Effector memory CD8-positive, alpha-beta T cell (primary cell): ENCODE results near the gene GRIK3.

Experiments used
- ATAC-seq: fragments of 150-1000 bp; cut with Tn5 transposase; replicated peaks from 2 replicates; pipeline ENCODE4 v1.10.0; 2021; ENCODE audit warnings: mild to moderate bottlenecking, moderate library complexity
- DNase-seq, 3 experiments: peaks; one replicate each; pipeline ENCODE4 v3.0.0; 2021
- H3K27ac Mint-ChIP-seq, 2 donors: one replicate each; pipeline ENCODE4 v1.8.0; 2022; ENCODE audit warnings: mild to moderate bottlenecking in 2 of 2, mixed read lengths in 2 of 2, moderate library complexity in 2 of 2
- H3K27me3 Mint-ChIP-seq, 2 donors: one replicate each; pipeline ENCODE4 v1.8.0; 2022; ENCODE audit warnings: mixed read lengths in 2 of 2
- H3K36me3 Mint-ChIP-seq: one replicate; pipeline ENCODE4 v1.8.0; 2022; ENCODE audit warnings: mild to moderate bottlenecking, moderate library complexity, mixed read lengths; ENCODE audit not compliant: insufficient read depth
- H3K4me1 Mint-ChIP-seq, 2 donors: one replicate each; pipeline ENCODE4 v1.8.0; 2022; ENCODE audit warnings: low read depth in 2 of 2, mixed read lengths in 2 of 2
- H3K4me3 Mint-ChIP-seq, 2 donors: one replicate each; pipeline ENCODE4 v1.8.0; 2022; ENCODE audit warnings: mild to moderate bottlenecking in 2 of 2, mixed read lengths in 2 of 2, moderate library complexity in 2 of 2
- H3K9me3 Mint-ChIP-seq, 2 donors: one replicate each; pipeline ENCODE4 v1.8.0; 2022; ENCODE audit warnings: mixed read lengths in 2 of 2

The GRIK3 gene

DNA sequence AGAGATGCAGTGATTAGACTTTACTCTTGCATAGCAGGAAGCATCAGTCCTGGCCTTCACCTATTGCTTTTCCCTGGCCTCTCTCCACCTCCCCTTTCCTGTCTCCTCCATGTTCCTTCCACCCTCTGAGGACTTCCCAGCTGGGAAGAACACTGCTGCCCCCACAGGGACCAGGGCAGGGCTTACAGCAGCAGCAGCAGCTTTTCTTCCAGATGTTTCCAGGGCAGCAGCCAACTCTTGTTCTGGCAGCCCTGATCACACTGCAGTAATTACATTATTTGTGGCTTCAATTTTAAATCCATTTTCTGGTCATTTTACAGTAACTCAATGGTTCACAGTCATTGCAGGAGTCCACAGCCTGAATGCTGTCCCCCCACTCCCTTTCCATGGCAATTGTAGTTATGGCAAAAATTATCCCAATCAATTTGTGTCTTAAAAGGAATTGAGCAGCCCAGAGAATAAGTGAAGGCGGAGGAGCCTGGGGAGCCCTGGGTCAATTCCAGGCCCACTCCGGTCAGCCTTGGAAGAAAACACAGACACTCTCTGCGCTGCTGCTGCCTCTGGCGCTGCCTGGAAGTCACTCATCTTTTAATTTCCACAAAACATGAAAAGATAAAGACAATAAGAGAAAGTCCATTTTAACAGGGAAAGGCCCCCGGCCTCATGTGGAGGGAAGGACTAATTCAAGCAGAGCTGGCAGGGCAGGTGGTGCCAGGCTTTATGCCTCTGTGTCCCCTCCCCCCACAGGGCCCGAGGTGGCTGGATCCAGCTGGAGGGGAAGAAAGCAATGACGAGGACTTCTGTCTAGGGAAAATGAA is 148.6 kb downstream of the GRIK3 start:
- H3K36me3 Mint-ChIP-seq = peaks cover 2% of the 10 kb centered on the region
- H3K4me3 Mint-ChIP-seq = no peak overlapping the region
- no peaks in the 10 kb centered on the region for H3K4me1 Mint-ChIP-seq
- ATAC-seq (no peak), DNase-seq (no peak)
- H3K9me3 Mint-ChIP-seq = no peaks in the 10 kb centered on the region
- no peak overlapping the region for H3K27ac Mint-ChIP-seq
- H3K27me3 Mint-ChIP-seq = peaks cover 33 to 44% of the 10 kb centered on the region in 2 donors

DNA sequence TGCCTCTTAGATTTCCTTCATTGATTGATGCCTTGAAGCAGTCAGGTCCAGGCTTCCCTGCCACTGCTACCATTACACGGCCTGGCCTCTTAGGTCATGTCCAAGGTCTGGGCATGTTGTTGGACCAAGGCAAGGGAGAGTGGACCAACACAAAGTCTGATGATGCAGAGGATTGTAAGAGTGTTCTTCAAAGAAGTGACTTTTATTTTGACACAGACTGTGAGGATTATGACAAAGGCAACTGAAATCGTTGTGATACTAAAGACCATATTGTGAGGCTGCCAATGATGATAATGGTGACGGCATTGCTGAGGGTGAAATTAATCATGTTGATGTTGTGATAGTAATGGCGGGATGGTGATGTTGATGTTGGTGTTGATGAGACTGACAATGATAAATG is 149.5 kb downstream of the GRIK3 start:
- Mint-ChIP-seq H3K4me1 (no peaks in the 10 kb centered on the region), H3K27me3 (peaks cover 37 to 43% of the 10 kb centered on the region in 2 donors), H3K27ac (no peak overlapping the region), H3K4me3 (no peak overlapping the region), H3K9me3 (no peaks in the 10 kb centered on the region), H3K36me3 (peaks cover 2% of the 10 kb centered on the region)
- DNase-seq (no peak), ATAC-seq (no peak)

DNA sequence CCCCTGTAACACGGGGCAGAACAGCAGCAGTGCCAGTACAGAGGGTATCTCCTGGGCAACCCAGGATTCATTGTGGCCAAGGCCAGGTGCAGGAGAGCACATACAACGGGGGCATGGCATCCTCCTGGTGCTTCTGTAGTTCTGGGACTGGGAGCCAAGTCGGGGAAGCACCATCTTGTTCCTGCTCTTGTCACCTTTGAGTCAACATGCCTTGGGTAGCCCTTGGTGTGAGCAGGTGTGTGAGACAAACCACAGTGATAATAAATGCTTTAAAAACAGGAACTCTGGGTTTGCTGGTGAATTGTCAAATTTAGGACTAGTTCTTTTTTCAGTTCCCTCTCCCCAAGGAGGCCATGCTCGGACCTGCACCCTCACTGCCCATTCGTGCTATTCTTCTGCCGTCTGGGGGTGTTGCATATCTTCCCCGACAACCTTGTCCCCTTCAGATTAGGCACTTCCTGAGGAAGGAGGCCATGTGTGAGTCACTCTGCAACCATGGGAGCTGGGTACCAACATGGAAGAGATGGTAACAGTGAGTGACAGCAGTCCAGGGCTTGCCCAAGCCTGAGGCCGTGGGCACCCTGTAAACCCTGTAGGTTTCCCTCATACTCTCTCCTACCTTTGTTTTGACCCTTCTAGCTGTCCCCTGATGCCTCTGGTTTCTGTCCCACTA is 150.2 kb downstream of the GRIK3 start:
- no peaks in the 10 kb centered on the region for H3K9me3 Mint-ChIP-seq
- no peak overlapping the region for H3K27ac Mint-ChIP-seq
- no peaks in the 10 kb centered on the region for H3K4me1 Mint-ChIP-seq
- DNase-seq = no peak
- no peak overlapping the region for H3K4me3 Mint-ChIP-seq
- no peak for ATAC-seq
- peaks cover 2% of the 10 kb centered on the region for H3K36me3 Mint-ChIP-seq
- H3K27me3 Mint-ChIP-seq = peaks cover 37 to 43% of the 10 kb centered on the region in 2 donors

DNA sequence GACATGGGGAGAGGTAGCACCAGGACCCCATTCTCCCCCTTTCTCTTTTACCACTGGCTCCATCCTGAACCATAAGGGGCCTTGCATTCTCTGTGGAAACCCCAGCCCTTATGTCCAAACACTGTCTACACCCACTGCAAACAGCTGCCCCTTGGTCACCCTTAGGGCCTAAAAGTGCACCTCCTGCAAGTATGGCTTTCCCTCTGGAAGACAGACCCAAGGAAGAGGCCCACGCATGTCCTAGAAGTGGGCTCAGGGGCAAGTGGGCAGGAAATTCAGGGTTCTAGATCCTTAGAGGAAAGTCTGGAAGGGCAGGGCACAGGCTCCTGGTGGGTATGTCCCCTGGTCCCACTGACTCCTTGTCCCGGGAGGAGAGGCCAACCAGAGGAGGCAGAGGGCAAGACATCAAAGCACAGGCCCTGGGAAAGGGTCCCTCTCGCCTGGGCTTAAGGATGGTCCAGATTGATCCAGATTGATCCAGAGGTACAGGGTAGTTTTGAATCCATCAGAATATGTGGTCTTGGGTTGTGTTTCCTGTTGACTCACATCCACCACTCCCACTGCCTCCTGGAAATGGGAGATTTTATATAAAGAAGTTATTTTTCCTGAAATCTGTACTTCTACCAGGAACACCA is 150.9 kb downstream of the GRIK3 start:
- DNase-seq (no peak), ATAC-seq (no peak)
- Mint-ChIP-seq H3K4me3 (no peak overlapping the region), H3K27ac (no peak overlapping the region), H3K36me3 (peaks cover 2% of the 10 kb centered on the region), H3K9me3 (no peaks in the 10 kb centered on the region), H3K4me1 (no peaks in the 10 kb centered on the region), H3K27me3 (peaks cover 37 to 42% of the 10 kb centered on the region in 2 donors)

DNA sequence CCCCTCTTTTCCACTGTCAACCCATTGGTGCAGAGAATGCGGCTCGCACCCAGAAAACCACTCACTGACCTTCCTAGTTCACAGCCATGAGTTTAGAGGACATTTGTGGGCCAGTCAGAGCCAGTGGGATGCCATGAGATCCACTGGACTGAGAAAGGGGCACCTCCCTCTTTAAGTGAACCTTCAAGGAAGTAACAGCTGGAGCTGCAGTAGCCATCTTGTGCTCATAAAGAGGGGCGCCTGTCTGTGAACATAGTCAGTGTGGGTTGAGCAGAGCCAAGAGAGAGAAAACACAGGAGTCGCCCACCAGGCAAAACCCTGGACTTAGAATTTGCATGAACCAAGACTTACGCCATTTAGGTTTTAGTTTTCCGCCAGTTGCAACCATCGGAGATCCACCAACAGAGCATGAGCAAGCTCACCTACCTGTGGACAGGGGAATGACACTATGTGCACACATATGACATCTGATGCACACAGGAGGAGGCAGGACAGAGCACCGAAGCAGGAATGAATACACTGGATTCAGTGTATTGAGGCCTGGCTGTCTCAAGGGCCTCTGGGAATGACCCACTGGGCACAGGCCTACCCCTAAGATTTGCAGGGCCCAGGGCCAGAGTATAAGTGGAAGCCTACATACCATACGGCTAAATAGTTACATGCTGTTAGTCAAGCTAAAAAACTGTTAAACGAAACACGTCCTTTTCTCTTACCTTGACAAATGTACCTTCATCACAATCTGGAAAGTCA is 151.6 kb downstream of the GRIK3 start:
- Mint-ChIP-seq H3K4me3 (no peak overlapping the region), H3K4me1 (no peaks in the 10 kb centered on the region), H3K27me3 (peaks cover 37 to 43% of the 10 kb centered on the region in 2 donors), H3K27ac (no peak overlapping the region), H3K9me3 (no peaks in the 10 kb centered on the region), H3K36me3 (no peaks in the 10 kb centered on the region)
- DNase-seq (no peak), ATAC-seq (no peak)

DNA sequence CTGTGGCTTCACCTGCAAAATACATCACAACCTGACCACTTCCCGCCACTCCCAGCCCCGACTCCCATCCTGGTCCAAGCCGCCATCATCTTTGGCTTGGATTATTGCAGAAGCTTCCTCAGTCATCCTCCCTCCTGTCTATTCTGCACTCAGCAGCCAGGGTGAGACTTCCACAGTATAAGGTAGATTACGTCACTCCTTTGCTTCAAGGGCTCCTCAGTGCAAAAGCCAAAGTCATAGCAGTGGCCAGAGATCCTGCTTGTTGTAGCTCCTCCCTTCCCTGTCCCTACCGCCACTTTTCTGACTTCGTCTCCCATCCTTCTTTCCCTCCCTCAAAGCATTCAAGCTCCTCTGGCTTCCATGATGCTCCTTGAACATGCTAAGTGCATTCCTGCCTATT is 152.8 kb downstream of the GRIK3 start:
- Mint-ChIP-seq H3K4me1 (no peaks in the 10 kb centered on the region), H3K36me3 (no peaks in the 10 kb centered on the region), H3K27me3 (peaks cover 44 to 54% of the 10 kb centered on the region in 2 donors), H3K9me3 (no peaks in the 10 kb centered on the region), H3K4me3 (no peak overlapping the region), H3K27ac (no peak overlapping the region)
- DNase-seq (no peak), ATAC-seq (no peak)

DNA sequence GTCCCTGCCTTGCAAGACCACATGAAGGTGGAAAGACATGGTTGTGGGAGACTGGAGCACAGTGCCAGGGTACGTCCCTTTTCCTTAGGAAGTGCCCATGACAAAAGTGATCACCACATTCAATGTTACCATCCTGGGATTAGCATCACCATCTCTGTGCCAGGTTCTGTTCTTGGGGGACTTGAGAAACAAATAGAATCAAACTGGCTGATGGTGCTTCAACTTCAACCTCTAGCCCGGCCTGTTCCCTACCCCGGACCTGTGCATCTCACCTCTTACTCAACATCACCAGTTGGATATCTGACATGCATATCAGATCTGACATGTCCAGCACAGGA is 153.3 kb downstream of the GRIK3 start:
- Mint-ChIP-seq H3K27ac (no peak overlapping the region), H3K36me3 (no peaks in the 10 kb centered on the region), H3K9me3 (no peaks in the 10 kb centered on the region), H3K4me3 (no peak overlapping the region), H3K4me1 (no peaks in the 10 kb centered on the region), H3K27me3 (peaks cover 44 to 54% of the 10 kb centered on the region in 2 donors)
- ATAC-seq (no peak), DNase-seq (no peak)

DNA sequence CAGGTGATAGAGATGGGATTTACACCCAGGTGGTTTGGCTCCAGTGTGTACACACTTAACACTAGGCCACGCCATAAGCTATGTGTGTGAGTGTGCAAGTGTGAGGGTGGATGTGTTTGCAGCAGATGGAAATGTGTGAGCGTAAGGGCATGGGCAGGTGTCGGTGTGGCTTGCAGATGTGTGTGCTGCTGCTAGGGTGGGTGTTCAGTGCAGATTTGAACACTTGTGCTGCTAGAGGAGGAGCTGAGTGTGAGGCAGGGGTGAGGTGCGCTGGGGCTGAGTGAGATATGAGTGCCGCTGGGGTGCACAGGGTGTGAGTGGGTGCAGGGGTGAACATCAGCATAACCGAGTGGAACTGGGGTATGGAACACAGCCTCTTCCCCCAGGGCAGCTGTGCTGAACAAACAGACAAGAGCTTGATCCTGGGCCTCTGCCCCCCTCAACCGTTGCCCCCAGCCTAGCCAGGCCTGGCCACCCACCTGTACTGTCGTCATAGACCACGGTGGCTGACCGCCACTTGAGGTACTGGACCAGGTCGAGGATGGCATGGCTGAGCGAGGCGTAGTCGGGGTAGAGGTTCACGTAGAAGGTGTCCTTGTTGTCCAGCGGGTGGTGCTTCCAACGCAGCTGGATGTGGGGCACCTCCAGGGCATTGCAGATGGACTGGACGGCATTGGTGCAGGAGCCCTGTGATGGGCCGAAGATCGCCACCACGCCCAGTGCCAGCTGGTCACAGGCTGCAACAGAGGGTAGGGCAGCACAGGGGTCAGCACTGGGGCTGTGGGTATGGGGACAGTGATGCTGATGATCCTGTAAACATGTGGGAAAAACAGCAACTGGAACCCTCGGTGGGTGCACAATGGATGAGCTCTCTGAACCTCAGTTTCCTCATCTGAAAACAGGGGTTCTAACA is 153.9 kb downstream of the GRIK3 start:
- ATAC-seq (no peak), DNase-seq (no peak)
- no peaks in the 10 kb centered on the region for H3K9me3 Mint-ChIP-seq
- no peak overlapping the region for H3K27ac Mint-ChIP-seq
- no peaks in the 10 kb centered on the region for H3K4me1 Mint-ChIP-seq
- H3K27me3 Mint-ChIP-seq = peaks cover 44 to 54% of the 10 kb centered on the region in 2 donors
- no peaks in the 10 kb centered on the region for H3K36me3 Mint-ChIP-seq
- no peak overlapping the region for H3K4me3 Mint-ChIP-seq

DNA sequence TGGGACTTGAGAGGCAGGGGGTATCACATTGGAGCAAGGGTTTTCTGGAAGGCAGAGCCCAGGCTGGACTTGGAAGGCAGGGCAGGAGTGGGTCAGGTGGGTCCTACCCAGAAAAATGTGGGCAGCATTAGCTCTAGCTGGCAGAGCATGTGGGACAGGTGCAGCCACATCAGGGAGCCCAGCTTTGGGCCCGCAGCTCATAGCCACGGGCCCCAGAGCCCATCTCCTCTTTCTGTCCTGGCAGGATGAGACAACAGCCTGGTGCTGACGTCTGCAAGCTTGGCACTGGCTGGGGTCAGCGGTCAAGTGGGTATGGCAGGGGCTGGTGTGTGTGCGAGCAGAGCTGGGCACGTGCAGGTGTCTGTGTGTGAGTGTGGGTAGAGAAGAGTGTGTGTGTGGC is 154.7 kb downstream of the GRIK3 start:
- Mint-ChIP-seq H3K27me3 (peaks cover 47 to 61% of the 10 kb centered on the region in 2 donors), H3K4me1 (no peaks in the 10 kb centered on the region), H3K27ac (no peak overlapping the region)

DNA sequence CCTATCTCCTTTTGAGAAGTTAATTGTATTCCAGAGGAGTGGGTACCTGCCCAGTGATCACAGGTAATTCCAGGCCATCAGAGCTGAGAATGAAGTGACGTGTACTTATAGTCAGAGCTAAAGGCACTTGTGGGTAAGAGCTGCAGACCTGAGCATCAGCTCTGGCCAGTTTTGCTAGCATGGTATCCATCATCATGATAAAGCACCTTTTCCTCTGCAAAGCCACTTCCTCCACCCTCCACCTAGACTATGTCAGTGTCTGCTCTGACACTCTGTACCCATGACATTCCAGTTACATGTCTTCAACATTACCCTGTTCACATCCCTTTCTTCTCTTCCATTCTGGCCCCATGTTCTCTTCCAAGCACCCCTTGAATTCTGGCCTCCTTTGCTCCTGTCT is 157.3 kb downstream of the GRIK3 start:
- Mint-ChIP-seq H3K27ac (no peak overlapping the region), H3K36me3 (peaks cover 3% of the 10 kb centered on the region), H3K4me3 (no peak overlapping the region), H3K4me1 (no peaks in the 10 kb centered on the region), H3K27me3 (peaks cover 53 to 71% of the 10 kb centered on the region in 2 donors), H3K9me3 (no peaks in the 10 kb centered on the region)
- DNase-seq (no peak), ATAC-seq (no peak)

More for the DNA sequence above, 154.7 kb downstream of the GRIK3 start:
- H3K9me3 Mint-ChIP-seq = no peaks in the 10 kb centered on the region
- ATAC-seq (no peak), DNase-seq (no peak)
- no peaks in the 10 kb centered on the region for H3K36me3 Mint-ChIP-seq
- no peak overlapping the region for H3K4me3 Mint-ChIP-seq

DNA sequence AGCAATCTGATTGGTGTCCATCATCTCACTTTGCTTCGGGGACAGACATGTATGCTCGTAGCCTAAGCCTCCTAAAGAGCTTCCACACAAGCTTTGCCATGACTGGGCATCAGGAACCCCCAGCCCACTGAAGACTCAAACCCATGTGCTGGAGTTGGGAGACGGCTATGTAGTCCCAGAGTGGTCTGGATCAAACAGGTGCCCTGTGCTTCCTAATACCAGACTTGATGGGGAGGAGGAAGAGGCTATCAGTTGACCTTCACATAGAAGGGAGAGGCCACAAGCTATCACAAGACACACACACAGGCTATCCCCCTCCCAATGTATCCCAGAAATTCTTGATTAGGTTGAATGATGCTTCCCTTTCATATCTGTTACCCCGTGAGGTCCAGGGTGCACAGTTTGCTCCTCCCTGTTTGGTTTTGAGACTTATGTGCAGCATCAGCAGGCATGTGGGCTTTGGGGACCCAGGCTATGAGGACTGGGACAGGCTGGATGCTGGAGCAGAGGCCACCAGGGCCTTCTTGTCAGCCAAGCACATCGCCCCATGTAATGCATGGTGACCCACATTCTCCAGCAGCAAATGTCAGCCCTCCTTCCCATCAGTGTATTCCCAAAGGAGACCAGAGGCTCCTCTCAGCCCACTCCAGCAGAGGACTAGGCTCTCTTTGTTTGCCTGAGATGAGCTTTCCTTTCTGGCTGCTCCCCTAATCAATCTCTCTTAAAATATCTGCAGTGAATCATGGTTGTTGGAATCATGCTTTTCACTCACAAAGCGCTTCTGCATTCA is 159.8 kb downstream of the GRIK3 start:
- Mint-ChIP-seq H3K27ac (no peak overlapping the region), H3K36me3 (peaks cover 3% of the 10 kb centered on the region), H3K27me3 (peaks cover 34 to 67% of the 10 kb centered on the region in 2 donors), H3K4me1 (no peaks in the 10 kb centered on the region), H3K4me3 (no peak overlapping the region), H3K9me3 (no peaks in the 10 kb centered on the region)
- ATAC-seq (no peak), DNase-seq (no peak)

DNA sequence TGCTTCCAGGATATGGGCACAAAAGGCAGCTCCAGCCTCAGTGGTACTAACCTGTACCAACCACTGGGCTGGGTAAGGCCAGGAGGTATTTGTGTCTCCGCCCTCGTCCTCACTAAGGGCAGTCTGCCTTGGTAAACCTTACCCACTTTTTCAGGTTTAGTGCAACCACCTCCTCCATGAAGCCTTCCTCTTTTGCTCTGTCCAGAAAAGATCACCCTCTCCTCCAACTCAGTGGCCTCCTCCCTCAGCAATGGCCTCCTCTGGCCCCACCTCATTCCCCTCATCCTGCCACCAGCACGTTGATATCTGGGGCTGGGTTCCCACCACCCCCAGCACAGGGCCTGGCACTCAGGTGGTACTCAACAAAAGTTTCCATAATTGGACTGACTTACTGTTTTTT is 161.5 kb downstream of the GRIK3 start:
- Mint-ChIP-seq H3K27me3 (peaks cover 18 to 68% of the 10 kb centered on the region in 2 donors), H3K4me3 (no peak overlapping the region), H3K4me1 (no peaks in the 10 kb centered on the region), H3K36me3 (peaks cover 3% of the 10 kb centered on the region), H3K27ac (no peak overlapping the region), H3K9me3 (no peaks in the 10 kb centered on the region)
- DNase-seq (no peak), ATAC-seq (no peak)
